Left renal cortex interstitium (tissue), 4 donors: ENCODE results near the gene DNAH9. TPM values are rescaled to one million over a fixed set of nuclear protein-coding genes. Genes with fewer than 3 reads are reported as not detected.
A peak's percentile ranks its signal among the peaks of the same experiment; 100 is the strongest.
"Not testable (repeated sequence)": the region's sequence is repeated elsewhere in the genome, so short reads cannot be mapped to it uniquely, and the experiment has no call there.

Experiments
- DNase-seq, 4 donors: peaks; one replicate each; pipeline ENCODE4 v3.0.0-alpha.2; 2013; ENCODE audit warnings: low read depth in 4 of 4, low spot score in 2 of 4, missing footprints in 1 of 4
- polyA plus RNA-seq, 4 donors: library from polyadenylated mRNA; unstranded; fragments of 120-200 nt; gene quantifications; one replicate each; pipeline ENCODE4 v1.2.1, GENCODE V29; 2013; ENCODE audit not compliant: insufficient read length in 4 of 4

The DNAH9 gene
- polyA plus RNA-seq, 4 donors = 4.3 to 10.4 (median 5.5) TPM

DNA sequence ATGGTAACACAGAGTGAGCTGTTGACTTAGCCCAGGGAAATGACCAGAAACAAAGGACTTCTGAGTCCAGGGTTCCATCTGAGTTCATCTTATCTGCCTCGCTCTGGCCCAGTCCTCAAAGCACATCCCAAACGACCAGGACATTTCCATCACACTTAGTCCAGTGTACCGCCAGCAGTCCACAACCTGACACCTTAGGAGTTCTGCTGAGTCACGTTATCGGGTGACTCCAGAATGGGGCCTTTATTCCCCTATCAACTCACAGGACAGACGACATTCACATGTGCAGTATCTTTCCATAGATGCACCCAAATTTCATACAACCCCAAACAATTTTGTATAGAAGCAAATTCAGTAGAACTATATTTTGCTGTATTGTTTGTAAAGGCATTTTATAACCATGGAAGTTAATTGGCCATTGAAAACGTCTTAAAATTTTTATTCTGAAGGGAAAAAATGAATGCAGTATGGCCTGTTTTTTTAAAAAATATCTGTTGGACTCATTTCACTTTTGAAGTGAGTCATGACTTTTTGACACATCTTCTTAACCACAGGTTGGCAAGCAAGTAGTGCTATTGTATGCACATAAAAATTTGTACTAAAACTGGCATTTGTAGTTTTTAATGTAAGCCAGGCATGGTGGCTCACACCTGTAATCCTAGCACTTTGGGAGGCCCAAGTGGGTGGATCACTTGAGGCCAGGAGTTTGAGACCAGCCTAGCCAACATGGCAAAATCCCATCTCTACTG is 352.7 kb downstream of the DNAH9 start:
- no peak for DNase-seq

DNA sequence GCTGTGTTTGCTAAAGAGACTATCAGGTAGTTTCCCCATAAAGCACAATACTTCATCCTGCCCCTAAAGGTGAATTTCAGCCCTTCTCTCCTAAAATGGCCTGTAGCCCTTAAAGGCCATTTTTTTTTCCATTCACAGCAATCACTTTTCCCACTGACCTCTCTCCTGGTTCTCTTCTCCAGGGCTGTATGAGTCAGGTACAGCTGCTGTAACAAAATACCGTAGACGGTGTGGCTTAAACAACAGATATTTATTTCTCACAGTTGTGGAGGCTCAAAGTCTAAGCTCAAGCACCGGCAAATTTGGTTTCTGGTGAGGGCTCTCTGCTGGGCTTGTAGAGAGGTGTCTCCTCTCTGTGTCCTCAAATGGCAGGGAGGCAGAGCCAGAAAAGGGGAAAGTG is 354.3 kb downstream of the DNAH9 start:
- no peak for DNase-seq

- no peak for DNase-seq
Observed at GRCh38 chr17:11953924-11954323, 355.7 kb downstream of the DNAH9 start.

DNA sequence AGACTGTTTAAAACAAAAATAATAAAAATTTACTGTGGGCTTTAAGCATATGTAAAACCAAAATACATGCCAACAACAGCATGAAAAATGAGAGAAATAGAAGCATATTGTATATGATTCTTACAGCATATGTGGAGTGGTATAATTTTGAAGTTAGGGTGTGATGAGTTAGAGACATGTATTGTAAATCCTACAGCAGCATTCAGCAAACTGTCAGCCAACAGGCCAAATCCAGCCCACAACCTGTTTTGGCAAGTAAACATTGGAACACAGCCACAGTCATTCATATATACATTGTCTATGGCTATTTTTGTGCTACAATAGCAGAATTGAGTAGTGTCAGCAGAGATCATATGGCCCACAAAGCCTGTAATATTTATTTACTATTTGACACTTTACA is 356.7 kb downstream of the DNAH9 start:
- no peak for DNase-seq

DNA sequence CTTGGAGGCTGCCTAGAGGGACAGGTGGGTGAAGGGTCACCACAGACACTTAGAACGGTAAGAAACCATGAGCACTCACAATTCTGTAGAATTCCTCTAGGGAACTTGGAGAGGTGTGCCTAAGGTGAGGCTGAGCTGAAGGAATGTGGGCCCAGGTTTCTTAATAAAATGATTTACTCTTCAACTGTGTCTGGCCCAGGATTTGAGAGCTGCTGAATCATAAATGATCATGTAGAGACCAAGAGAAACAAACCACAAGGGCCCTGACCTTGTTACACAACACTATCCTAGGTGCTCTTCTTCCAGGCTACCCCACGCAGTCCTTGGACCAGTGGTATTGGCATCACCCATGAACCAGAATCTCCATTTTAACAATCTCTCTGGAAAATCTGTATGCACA is 371.3 kb downstream of the DNAH9 start:
- no peak for DNase-seq

GRCh38 chr17:11972741-11973140 is 374.5 kb downstream of the DNAH9 start:
- DNase-seq = not testable (repeated sequence)

DNA sequence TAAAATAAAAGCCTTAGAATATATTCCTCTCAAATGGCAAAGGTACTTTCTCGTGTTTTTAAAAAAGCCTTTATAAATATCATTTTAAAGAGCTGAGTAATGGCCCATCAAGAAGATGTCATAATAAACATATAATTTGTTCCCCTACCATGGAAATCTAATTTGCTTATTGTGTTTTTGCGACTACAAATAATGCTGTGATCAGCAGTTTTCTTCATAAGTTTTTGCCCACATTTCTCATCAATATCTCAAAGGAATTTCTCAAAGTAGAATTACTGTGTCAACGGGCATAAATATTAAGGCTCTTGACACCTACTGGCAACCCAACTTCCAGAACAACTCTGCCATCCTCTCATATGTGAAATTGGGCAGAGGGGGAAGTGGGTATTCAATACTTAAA is 381.5 kb downstream of the DNAH9 start:
- no peak for DNase-seq

DNA sequence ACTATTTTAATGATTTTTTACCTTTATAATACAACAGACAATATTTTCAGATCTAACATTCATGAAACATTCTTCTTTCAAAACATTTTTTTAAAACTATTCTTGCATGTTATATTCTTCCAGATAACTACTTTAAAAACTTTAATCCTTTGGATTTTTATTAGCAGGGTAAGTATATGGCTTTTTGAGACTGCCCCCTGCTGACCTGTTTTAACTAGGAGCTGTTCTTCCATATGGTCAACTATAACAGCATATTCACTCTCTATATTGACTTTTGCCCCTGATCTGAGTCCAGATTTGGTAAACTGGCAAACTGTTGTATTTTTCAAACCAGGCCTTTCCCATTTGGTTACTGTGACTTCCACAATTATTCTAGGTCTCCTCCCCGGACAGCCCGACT is 382.5 kb downstream of the DNAH9 start:
- no peak for DNase-seq

DNA sequence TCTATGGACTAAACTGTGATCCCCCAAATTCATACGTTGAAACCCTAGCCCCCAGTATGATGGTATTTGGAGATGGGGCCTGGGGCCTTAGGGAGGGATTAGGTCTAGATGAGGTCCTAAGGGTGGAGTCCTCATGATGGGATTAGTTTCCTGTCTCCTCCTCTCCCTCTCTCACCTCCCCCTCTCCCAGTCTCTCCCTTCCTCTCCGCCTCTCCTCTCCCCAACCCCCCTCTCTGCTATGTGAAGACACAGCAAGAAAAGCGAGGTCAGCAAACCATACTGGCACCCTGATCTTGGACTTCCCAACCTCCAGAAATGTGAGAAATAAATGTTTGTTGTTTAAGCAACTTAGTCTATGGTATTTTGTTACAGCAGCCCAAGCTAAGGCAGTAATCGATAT is 383.6 kb downstream of the DNAH9 start:
- DNase-seq = no peak

GRCh38 chr17:11986179-11986941 is 388.1 kb downstream of the DNAH9 start:
- no peak for DNase-seq

GRCh38 chr17:11986942-11987329 is 388.7 kb downstream of the DNAH9 start:
- DNase-seq = peak in 3 of 4 donors; percentile 9 to 31 (median 16)

GRCh38 chr17:11990363-11990983 is 392.2 kb downstream of the DNAH9 start:
- DNase-seq = no peak

DNA sequence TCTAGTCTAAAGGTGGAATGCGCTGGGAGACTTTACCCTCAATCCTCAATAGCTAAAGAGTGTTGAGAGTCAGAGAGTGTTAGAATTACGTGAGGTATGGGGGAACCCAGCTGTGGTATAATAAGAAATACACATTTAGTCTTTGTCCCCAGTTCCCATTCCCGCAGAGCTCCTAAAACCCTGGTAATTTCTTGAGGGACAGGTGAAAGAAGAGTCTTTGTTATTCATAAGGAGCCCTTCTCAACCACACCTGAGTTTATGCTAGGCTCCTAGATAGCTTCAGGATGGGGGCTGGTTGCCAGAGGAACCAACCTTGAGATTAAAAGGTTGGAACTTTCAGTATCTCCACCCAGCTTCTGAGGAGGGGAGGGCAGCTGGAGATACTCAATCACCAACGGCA is 393.2 kb downstream of the DNAH9 start:
- no peak for DNase-seq

- peak in 1 of 4 donors; percentile 24 for DNase-seq
Observed at GRCh38 chr17:11996722-11997146, 398.5 kb downstream of the DNAH9 start.

- peak; percentile 77 to 88 (median 83) for DNase-seq
Observed at GRCh38 chr17:11997147-11997971, 399.1 kb downstream of the DNAH9 start, which contains the start of gene ZNF18. ZNF18 (minus strand) TSS chr17:11997475; CDS start chr17:11992829, 4,646 bp downstream.

DNA sequence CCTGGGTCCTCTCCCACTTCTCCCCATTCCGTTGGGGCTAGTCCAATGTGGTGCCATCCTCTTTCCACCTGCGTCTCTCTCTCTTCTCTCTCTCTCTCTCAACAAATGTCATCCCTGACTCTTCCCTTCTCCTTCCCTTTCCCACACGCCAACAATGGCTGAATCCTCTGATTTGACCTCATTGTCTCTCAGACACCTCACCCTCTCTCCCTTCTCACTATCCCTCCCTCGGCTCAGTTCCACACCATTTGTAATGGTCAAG is 399.6 kb downstream of the DNAH9 start:
- no peak for DNase-seq

GRCh38 chr17:11999696-12000095 is 401.4 kb downstream of the DNAH9 start:
- no peak for DNase-seq

DNA sequence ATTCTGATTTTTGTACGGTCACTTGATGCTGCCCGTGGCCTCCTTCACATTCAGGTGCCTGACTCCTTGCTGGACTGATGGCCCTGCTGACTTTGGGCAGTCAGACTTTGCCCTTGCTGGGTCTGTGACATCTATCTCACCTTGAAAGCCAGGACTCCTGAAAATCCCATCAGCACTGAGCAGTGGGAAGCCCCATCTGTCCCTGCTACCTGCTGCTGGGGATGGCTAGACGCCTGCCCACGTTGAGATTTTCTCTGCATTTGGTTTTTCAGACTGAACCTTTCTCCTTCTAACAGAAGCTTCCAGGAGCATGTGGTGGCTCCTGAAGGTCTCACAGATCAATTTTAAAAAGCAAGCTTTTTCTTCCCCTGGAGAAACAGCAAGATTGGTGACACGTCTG is 409.2 kb downstream of the DNAH9 start:
- no peak for DNase-seq
